ENCODE results near the gene AKAP17A.
"Not testable (repeated sequence)": the region's sequence is repeated elsewhere in the genome, so short reads cannot be mapped to it uniquely, and the experiment has no call there.

Gene AKAP17A

DNA sequence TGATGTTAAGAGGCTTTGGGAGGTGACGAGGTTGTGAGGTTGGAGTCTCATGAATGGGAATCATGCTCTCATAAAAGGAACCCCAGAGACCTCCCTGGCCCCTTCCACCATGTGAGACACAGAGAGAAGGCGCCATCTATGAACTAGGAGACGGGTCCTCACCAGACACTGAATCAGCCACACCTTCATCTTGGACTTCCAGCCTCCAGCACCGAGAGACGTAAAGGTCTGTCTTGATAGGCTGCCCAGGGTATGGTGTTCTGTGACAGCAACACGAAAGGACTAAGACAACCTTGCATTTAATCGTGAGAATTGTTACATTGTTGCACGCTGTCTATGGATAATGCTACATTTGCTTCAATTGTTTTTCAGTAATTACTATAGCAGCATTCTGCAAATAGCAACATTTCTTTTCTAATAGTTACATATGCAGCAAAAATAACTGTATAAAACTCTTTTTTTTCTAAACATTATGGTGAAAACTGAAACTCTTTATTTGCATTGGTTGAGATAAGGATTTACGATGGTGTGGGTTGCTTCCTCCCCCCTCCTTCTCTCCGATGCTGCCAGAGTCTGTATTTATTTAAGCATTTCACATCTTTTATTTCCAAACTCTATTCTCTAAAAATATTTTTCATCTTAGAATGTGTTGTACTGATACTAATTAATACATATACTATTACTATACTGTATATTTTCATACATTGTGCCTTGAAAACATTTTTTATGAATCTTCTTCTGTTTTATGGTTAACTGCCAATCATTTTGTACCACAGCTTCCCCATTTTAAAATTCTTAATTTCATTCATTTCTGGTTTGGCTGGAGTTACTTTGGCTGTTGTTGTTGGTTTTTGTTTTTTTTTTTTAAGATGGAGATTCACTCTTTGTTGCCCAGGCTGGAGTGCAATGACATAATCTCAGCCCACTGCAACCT lies 26.4 kb upstream of the AKAP17A start:
- ATAC-seq (ENCODE audit: low read depth) (peak; percentile 62), DNase-seq (ENCODE audit: low spot score in 2 of 2) (peak in 1 of 2 donors; percentile 5)
- Mint-ChIP-seq H3K27me3 (peaks cover 2% of the 10 kb centered on the region), H3K4me3 (peak overlapping the region; percentile 51), H3K9me3 (no peaks in the 10 kb centered on the region), H3K36me3 (no peaks in the 10 kb centered on the region), H3K27ac (no peak overlapping the region), H3K4me1 (peaks cover 21% of the 10 kb centered on the region)

- not testable (repeated sequence) for H3K27me3 Mint-ChIP-seq; H3K4me1 Mint-ChIP-seq; H3K4me3 Mint-ChIP-seq; H3K27ac Mint-ChIP-seq; ATAC-seq (ENCODE audit: low read depth); H3K9me3 Mint-ChIP-seq; H3K36me3 Mint-ChIP-seq
- peak in 1 of 2 donors; percentile 3 for DNase-seq (ENCODE audit: low spot score in 2 of 2)
Observed at GRCh38 chrX:1574181-1574580, 17.2 kb upstream of the AKAP17A start.

DNA sequence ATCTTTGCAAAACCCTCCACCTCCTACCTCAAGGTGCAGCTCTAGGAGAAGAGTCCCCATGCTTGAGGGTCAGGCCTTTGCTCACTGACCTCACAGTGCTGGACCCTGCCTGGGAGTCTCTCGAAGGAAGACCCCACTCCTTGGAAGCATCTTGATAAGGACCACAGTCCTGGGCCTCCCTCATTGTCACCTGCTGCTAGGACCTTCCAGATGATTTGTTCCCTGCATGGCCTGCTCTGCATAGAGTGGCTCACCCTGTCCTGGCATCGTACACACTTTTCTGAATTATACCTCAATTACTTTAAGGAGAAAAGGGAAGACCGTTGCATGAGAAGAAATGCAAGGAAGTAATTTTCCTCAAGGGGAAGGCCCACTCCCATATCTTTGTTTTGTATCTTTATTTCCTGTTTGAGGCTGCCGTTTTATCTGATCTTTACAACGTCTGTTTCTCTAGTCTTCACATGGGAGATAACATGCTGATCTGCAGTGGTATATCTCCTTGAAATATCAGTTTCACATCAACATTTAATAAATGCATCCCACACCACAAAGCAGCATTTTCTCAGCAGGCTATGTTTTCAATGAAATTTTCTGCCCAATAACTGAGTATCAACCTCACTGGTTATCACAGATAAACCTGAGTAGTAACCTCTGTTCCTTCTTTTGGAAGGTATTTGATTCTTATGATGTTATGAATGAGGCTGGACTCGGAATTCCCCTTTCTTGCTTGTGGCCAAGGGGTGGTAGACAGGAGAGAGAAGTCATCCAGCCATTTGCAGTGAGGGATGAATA lies 15.0 kb upstream of the AKAP17A start:
- peak; percentile 51 for ATAC-seq (ENCODE audit: low read depth)
- H3K9me3 Mint-ChIP-seq = no peaks in the 10 kb centered on the region
- no peak overlapping the region for H3K27ac Mint-ChIP-seq
- no peaks in the 10 kb centered on the region for H3K4me1 Mint-ChIP-seq
- peak in 1 of 2 donors; percentile 4 for DNase-seq (ENCODE audit: low spot score in 2 of 2)
- no peaks in the 10 kb centered on the region for H3K27me3 Mint-ChIP-seq
- no peaks in the 10 kb centered on the region for H3K36me3 Mint-ChIP-seq
- H3K4me3 Mint-ChIP-seq = no peak overlapping the region

DNA sequence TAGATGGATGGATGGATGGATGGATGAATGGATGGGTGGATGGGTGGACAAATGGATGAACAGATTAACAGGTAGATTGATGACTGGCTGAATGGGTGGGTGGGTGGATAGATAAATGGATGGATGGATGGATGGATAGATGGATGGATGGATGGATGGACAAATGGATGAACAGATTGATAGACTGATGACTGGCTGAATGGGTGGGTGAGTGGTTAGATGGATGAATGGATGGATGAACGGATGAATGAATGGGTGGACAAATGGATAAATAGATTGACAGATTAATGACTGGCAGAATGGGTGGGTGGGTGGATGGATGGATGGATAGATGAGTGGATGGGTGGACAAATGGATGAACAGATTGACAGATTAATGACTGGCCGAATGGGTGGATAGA lies 13.6 kb upstream of the AKAP17A start:
- no peak overlapping the region for H3K4me3 Mint-ChIP-seq
- DNase-seq (ENCODE audit: low spot score in 2 of 2) = peak in 1 of 2 donors; percentile 2
- no peaks in the 10 kb centered on the region for H3K27me3 Mint-ChIP-seq
- ATAC-seq (ENCODE audit: low read depth) = no peak
- no peaks in the 10 kb centered on the region for H3K9me3 Mint-ChIP-seq
- no peaks in the 10 kb centered on the region for H3K36me3 Mint-ChIP-seq
- H3K4me1 Mint-ChIP-seq = peaks cover under 1% of the 10 kb centered on the region
- no peak overlapping the region for H3K27ac Mint-ChIP-seq

GRCh38 chrX:1578511-1579173 lies 12.8 kb upstream of the AKAP17A start:
- DNase-seq (ENCODE audit: low spot score in 2 of 2) (peak in 1 of 2 donors; percentile 8), ATAC-seq (ENCODE audit: low read depth) (no peak)
- Mint-ChIP-seq H3K9me3 (no peaks in the 10 kb centered on the region), H3K36me3 (no peaks in the 10 kb centered on the region), H3K4me1 (peaks cover 6% of the 10 kb centered on the region), H3K4me3 (no peak overlapping the region), H3K27ac (no peak overlapping the region), H3K27me3 (no peaks in the 10 kb centered on the region)

- peak; percentile 75 to 80 for DNase-seq (ENCODE audit: low spot score in 2 of 2)
- no peak overlapping the region for H3K4me3 Mint-ChIP-seq
Observed at GRCh38 chrX:1581132-1581531, 10.3 kb upstream of the AKAP17A start.

DNA sequence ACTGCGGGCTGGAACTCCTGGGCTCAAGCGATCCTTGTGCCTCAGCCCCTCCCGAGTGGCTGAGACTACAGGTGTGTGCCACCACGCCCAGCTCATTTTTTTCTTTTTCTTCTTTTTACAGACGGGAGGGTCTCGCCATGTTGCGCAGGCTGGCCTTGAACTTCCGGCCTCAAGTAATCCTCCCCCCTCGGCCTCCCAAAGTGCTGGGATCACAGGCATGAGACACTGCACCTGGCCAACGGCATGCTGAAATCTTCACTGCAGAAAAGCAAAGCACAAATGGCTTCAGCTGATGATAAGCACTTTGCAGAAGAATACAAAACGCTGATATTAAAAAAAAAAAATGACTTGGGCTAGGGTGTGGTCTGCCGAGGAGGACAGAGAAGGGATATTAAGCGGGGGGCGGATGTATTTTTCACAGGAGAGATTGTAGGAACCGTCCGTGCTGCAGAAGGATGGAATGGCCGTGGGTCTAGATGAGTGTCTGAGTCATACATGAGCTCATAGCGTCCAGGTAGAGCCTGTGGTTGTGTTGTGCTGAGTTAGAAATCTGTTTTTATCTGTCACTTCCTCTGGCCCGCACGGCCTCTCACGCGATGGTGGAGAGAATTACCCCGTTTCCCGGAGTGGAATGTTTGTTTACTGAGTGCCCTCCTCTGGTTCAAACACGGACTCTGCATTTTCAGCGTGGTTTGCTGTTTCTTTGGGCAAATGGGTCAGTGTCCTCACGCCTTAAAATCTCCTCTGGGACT lies 8.5 kb upstream of the AKAP17A start:
- H3K36me3 Mint-ChIP-seq = no peaks in the 10 kb centered on the region
- peak overlapping the region; percentile 57 for H3K4me3 Mint-ChIP-seq
- DNase-seq (ENCODE audit: low spot score in 2 of 2) = peak in 1 of 2 donors; percentile 14
- no peaks in the 10 kb centered on the region for H3K27me3 Mint-ChIP-seq
- peak; percentile 79 for ATAC-seq (ENCODE audit: low read depth)
- peak overlapping the region; percentile 46 for H3K27ac Mint-ChIP-seq
- no peaks in the 10 kb centered on the region for H3K9me3 Mint-ChIP-seq
- peaks cover 14% of the 10 kb centered on the region for H3K4me1 Mint-ChIP-seq

More at GRCh38 chrX:1581132-1581531, 10.3 kb upstream of the AKAP17A start:
- H3K27ac Mint-ChIP-seq = no peak overlapping the region
- no peaks in the 10 kb centered on the region for H3K36me3 Mint-ChIP-seq
- H3K27me3 Mint-ChIP-seq = no peaks in the 10 kb centered on the region
- no peaks in the 10 kb centered on the region for H3K9me3 Mint-ChIP-seq
- peak; percentile 65 for ATAC-seq (ENCODE audit: low read depth)
- peaks cover 8% of the 10 kb centered on the region for H3K4me1 Mint-ChIP-seq

GRCh38 chrX:1584237-1585011 lies 7.0 kb upstream of the AKAP17A start:
- H3K27ac Mint-ChIP-seq = no peak overlapping the region
- H3K4me3 Mint-ChIP-seq = no peak overlapping the region
- H3K36me3 Mint-ChIP-seq = no peaks in the 10 kb centered on the region
- ATAC-seq (ENCODE audit: low read depth) = no peak
- H3K27me3 Mint-ChIP-seq = no peaks in the 10 kb centered on the region
- no peaks in the 10 kb centered on the region for H3K9me3 Mint-ChIP-seq
- peaks cover 15% of the 10 kb centered on the region for H3K4me1 Mint-ChIP-seq
- DNase-seq (ENCODE audit: low spot score in 2 of 2) = peak in 1 of 2 donors; percentile 3

- Mint-ChIP-seq H3K36me3 (no peaks in the 10 kb centered on the region), H3K27me3 (no peaks in the 10 kb centered on the region), H3K4me1 (peaks cover 20% of the 10 kb centered on the region), H3K4me3 (peak overlapping the region; percentile 29), H3K9me3 (no peaks in the 10 kb centered on the region), H3K27ac (peak overlapping the region; percentile 82)
- ATAC-seq (ENCODE audit: low read depth) = no peak
- DNase-seq (ENCODE audit: low spot score in 2 of 2) = peak in 1 of 2 donors; percentile 12
Observed at GRCh38 chrX:1587161-1587560, 4.2 kb upstream of the AKAP17A start.

DNA sequence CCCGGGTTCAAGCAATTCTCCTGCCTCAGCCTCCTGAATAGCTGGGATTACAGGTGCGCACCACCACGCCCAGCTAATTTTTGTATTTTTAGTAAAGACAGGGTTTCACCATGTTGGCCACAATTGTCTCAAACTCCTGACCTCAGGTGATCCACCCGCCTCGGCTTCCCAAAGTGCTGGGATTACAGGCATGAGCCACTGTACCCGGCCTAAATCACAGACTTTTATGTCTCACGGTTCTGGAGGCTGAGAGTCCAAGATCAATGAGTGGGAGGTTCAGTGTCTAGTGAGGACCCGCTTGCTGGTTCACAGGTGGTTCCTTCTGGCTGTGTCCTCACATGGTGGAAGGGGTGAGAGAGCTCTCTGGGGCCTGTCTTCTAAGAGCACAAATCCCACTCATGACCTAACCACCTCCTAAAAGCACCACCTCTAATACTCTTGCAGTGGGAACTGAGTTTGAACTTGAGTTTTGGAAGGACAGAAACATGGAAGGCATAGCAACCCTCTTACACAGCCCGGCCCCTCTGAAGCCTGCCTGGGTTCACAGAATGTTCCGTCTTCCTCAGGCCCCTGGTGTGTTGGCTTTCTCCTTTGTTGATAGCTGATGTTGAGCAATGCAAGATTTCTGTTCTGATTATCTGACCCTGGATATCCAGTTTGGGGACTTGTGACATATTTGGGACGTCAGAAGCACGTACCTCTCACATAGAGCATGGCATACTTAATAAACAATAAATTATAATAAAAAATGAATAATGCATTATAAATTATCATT lies 1.9 kb upstream of the AKAP17A start:
- peak overlapping the region; percentile 44 for H3K4me3 Mint-ChIP-seq
- no peaks in the 10 kb centered on the region for H3K27me3 Mint-ChIP-seq
- H3K27ac Mint-ChIP-seq = peak overlapping the region; percentile 90
- H3K4me1 Mint-ChIP-seq = peaks cover 19% of the 10 kb centered on the region
- H3K36me3 Mint-ChIP-seq = peaks cover 2% of the 10 kb centered on the region
- no peaks in the 10 kb centered on the region for H3K9me3 Mint-ChIP-seq
- peak in 1 of 2 donors; percentile 12 for DNase-seq (ENCODE audit: low spot score in 2 of 2)
- no peak for ATAC-seq (ENCODE audit: low read depth)

- peak in 1 of 2 donors; percentile 25 for DNase-seq (ENCODE audit: low spot score in 2 of 2)
- Mint-ChIP-seq H3K36me3 (peaks cover 11% of the 10 kb centered on the region), H3K27ac (peak overlapping the region; percentile 88), H3K9me3 (no peaks in the 10 kb centered on the region), H3K27me3 (no peaks in the 10 kb centered on the region), H3K4me3 (peak overlapping the region; percentile 91), H3K4me1 (peaks cover 23% of the 10 kb centered on the region)
- no peak for ATAC-seq (ENCODE audit: low read depth)
Observed at GRCh38 chrX:1591863-1592469, 562 bp downstream of the AKAP17A start.

Measured in memory B cell (primary cell).